MCF 10A (cell line): Measurements from ENCODE around the gene AVPR2. TPM values are rescaled to one million over a fixed set of nuclear protein-coding genes. Genes with fewer than 3 reads are reported as not detected.

ENCODE experiments used
- BruUV-seq: library from RNA; stranded (reverse); fragments of 400-500 nt; replicated peaks from 2 replicates; lab custom pipeline; 2021; lab: Mats Ljungman, UMichigan
- CTCF ChIA-PET: fragments of 300-600 bp; sonication (Branson Sonifier 250); formaldehyde crosslinking; extraction: SDS; loops from one replicate; lab custom pipeline; 2021; ENCODE audit warnings: antibody characterized with exemption, inconsistent platforms; lab: Yijun Ruan, JAX
- POLR2A ChIA-PET: fragments of 300-600, 350-650 bp; sonication (Branson Sonifier 250); formaldehyde crosslinking; extraction: SDS; loops from one replicate; lab custom pipeline; 2020; ENCODE audit warnings: antibody characterized with exemption, inconsistent platforms; lab: Yijun Ruan, JAX
- DNase-seq: peaks from one replicate; pipeline ENCODE4 v3.0.0-alpha.2; 2018; ENCODE audit not compliant: unreplicated experiment
- H3K27ac Mint-ChIP-seq: one replicate; pipeline ENCODE4 v1.8.0; 2022; ENCODE audit warnings: mild to moderate bottlenecking, low read depth, mixed read lengths; ENCODE audit not compliant: unreplicated experiment
- H3K27me3 Mint-ChIP-seq: one replicate; pipeline ENCODE4 v1.8.0; 2022; ENCODE audit warnings: mixed read lengths; ENCODE audit not compliant: insufficient read depth, unreplicated experiment
- H3K36me3 Mint-ChIP-seq: one replicate; pipeline ENCODE4 v1.8.0; 2022; ENCODE audit warnings: mild to moderate bottlenecking, moderate library complexity, mixed read lengths; ENCODE audit not compliant: insufficient read depth, unreplicated experiment
- H3K4me1 Mint-ChIP-seq: one replicate; pipeline ENCODE4 v1.8.0; 2022; ENCODE audit warnings: mixed read lengths; ENCODE audit not compliant: insufficient read depth, unreplicated experiment
- H3K4me3 Mint-ChIP-seq: one replicate; pipeline ENCODE4 v1.8.0; 2022; ENCODE audit warnings: mild to moderate bottlenecking, moderate library complexity, mixed read lengths; ENCODE audit not compliant: unreplicated experiment
- H3K9me3 Mint-ChIP-seq: one replicate; pipeline ENCODE4 v1.8.0; 2022; ENCODE audit warnings: mixed read lengths; ENCODE audit not compliant: unreplicated experiment
- intact Hi-C: fragments of 100-400 bp; cut with micrococcal nuclease; formaldehyde crosslinking; loops from 2 replicates; pipeline ENCODE4 v1.14.1; 2022
- total RNA-seq: library from RNA; stranded (reverse); gene quantifications from 2 replicates; pipeline ENCODE4 v1.2.3, GENCODE V29; 2022
- TF ChIP-seq, protein P1 (sequence below): fragments of 200-600 bp; IDR thresholded peaks from one replicate; pipeline ENCODE4 v1.8.0; 2022; ENCODE audit warnings: antibody characterized with exemption, mild to moderate bottlenecking; ENCODE audit not compliant: unreplicated experiment

AVPR2 gene
- total RNA-seq, 1 experiment from 2014 or later: not detected

DNA sequence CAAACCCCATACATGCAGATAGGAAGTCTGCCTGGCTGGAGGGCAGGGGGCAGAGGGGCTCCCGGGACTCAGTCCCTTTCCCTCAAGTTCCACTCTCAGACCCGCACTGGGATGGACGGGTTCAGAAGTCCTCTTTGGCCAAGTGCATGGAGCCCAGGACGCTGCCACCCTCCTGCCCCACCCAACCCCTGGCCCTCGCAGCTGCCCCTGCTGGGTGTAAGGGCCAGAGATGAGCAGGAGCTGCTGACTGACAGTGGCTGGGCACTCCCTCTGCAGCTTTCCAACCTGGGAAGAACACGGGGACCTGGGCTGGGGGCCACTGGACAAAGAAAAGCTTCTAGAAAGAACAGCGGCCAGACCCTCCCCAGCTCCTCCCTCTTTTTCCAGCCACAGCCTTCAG lies 21.9 kb upstream of the AVPR2 start:
- ChIA-PET CTCF (no interaction called here), POLR2A (no interaction called here)
- Mint-ChIP-seq H3K27ac (no peak overlapping the region), H3K36me3 (no peaks in the 10 kb centered on the region), H3K4me3 (no peak overlapping the region), H3K27me3 (peaks cover 38% of the 10 kb centered on the region), H3K4me1 (no peaks in the 10 kb centered on the region), H3K9me3 (no peaks in the 10 kb centered on the region)
- DNase-seq: no peak
- BruUV-seq: no TSS peak
- intact Hi-C loops: no loop called here
- TF ChIP-seq, protein P1, sequence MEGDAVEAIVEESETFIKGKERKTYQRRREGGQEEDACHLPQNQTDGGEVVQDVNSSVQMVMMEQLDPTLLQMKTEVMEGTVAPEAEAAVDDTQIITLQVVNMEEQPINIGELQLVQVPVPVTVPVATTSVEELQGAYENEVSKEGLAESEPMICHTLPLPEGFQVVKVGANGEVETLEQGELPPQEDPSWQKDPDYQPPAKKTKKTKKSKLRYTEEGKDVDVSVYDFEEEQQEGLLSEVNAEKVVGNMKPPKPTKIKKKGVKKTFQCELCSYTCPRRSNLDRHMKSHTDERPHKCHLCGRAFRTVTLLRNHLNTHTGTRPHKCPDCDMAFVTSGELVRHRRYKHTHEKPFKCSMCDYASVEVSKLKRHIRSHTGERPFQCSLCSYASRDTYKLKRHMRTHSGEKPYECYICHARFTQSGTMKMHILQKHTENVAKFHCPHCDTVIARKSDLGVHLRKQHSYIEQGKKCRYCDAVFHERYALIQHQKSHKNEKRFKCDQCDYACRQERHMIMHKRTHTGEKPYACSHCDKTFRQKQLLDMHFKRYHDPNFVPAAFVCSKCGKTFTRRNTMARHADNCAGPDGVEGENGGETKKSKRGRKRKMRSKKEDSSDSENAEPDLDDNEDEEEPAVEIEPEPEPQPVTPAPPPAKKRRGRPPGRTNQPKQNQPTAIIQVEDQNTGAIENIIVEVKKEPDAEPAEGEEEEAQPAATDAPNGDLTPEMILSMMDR: no peak

GRCh38 chrX:153883163-153883843 lies 21.2 kb upstream of the AVPR2 start:
- Mint-ChIP-seq H3K27ac (no peak overlapping the region), H3K36me3 (no peaks in the 10 kb centered on the region), H3K4me3 (no peak overlapping the region), H3K9me3 (no peaks in the 10 kb centered on the region), H3K27me3 (peaks cover 39% of the 10 kb centered on the region), H3K4me1 (no peaks in the 10 kb centered on the region)
- intact Hi-C loops: no loop called here
- ChIA-PET CTCF (interaction anchor here (1.4 kb wide), 1 partner anchor 121 kb away, joined by 9 read pairs; no protein-coding TSS in a partner anchor), POLR2A (no interaction called here)
- no peak for DNase-seq
- BruUV-seq: no TSS peak
- TF ChIP-seq, protein P1: no peak

- intact Hi-C loops: no loop called here
- TF ChIP-seq, protein P1: no peak
- DNase-seq: no peak
- H3K27ac Mint-ChIP-seq: no peak overlapping the region
- peaks cover 33% of the 10 kb centered on the region for H3K27me3 Mint-ChIP-seq
- CTCF ChIA-PET: interaction anchor here (0.5 to 1.4 kb wide), 2 partner anchors 69 to 121 kb away, joined by 3 to 9 read pairs; no protein-coding TSS in a partner anchor
- no TSS peak for BruUV-seq
- no peaks in the 10 kb centered on the region for H3K36me3 Mint-ChIP-seq
- H3K4me1 Mint-ChIP-seq: no peaks in the 10 kb centered on the region
- H3K4me3 Mint-ChIP-seq: no peak overlapping the region
- POLR2A ChIA-PET: interaction anchor here (1.1 kb wide), 1 partner anchor 121 kb away, joined by 4 read pairs; no protein-coding TSS in a partner anchor
- no peaks in the 10 kb centered on the region for H3K9me3 Mint-ChIP-seq
These were observed 20.3 kb upstream of the AVPR2 start for GRCh38 chrX:153884136-153884535.

DNA sequence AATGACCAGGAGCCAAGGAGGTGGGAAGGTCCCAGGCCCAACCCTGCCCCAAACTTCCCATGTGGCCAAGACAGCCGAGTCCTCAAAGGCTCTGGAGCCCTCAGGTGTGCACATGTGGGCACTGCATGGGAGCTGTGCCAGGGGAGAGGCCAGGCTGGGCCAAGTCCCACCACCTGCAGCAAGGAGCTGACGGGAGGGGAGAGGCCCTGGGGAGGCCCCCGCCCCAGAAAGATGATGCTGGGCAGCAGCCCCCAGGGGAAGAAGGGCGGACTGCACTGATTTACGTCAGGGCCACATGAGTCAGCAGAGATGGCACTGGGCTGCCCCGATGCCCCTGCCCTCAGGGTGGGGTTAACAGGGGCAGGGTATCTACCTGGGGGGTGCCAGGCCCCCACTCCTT lies 19.9 kb upstream of the AVPR2 start:
- Mint-ChIP-seq H3K4me3 (no peak overlapping the region), H3K9me3 (no peaks in the 10 kb centered on the region)

More for the DNA sequence above, 19.9 kb upstream of the AVPR2 start:
- ChIA-PET CTCF (interaction anchor here (0.5 to 1.4 kb wide), 3 partner anchors 32 to 122 kb away, joined by 3 to 9 read pairs (median 4); no protein-coding TSS in a partner anchor), POLR2A (interaction anchor here (1.1 kb wide), 1 partner anchor 121 kb away, joined by 4 read pairs; no protein-coding TSS in a partner anchor)
- DNase-seq: peak; percentile 41
- intact Hi-C loops: no loop called here
- H3K27ac Mint-ChIP-seq: no peak overlapping the region
- no TSS peak for BruUV-seq
- H3K36me3 Mint-ChIP-seq: no peaks in the 10 kb centered on the region
- no peaks in the 10 kb centered on the region for H3K4me1 Mint-ChIP-seq
- peaks cover 29% of the 10 kb centered on the region for H3K27me3 Mint-ChIP-seq
- TF ChIP-seq, protein P1: peak; percentile 24
